Activated T-helper 1 cell treated with anti-CD3 and anti-CD28 coated beads, Interleukin-12 subunit alpha, Interleukin-12 subunit beta, Interleukin-2, Interleukin-4 antibody, amounts not matched to agents 30 ng/mL and 10 ng/mL and 1 ng/mL, durations not matched to agents 14 hours and 24 hours and 36 hours (primary cell): Measurements from ENCODE around the gene SAC3D1. TPM values are rescaled to one million over a fixed set of nuclear protein-coding genes. Genes with fewer than 3 reads are reported as not detected.

Experiments
- DNase-seq: peaks from one replicate; pipeline ENCODE4 v3.0.0; 2021; ENCODE audit warnings: low spot score
- H3K27ac Mint-ChIP-seq: one replicate; pipeline ENCODE4 v1.8.0; 2021; ENCODE audit warnings: mild to moderate bottlenecking, mixed read lengths
- H3K27me3 Mint-ChIP-seq: one replicate; pipeline ENCODE4 v1.8.0; 2022; ENCODE audit warnings: mild to moderate bottlenecking, moderate library complexity, mixed read lengths; ENCODE audit not compliant: insufficient read depth
- H3K36me3 Mint-ChIP-seq: one replicate; pipeline ENCODE4 v1.8.0; 2021; ENCODE audit warnings: low read depth, mixed read lengths
- H3K4me1 Mint-ChIP-seq: one replicate; pipeline ENCODE4 v1.8.0; 2021; ENCODE audit warnings: low read depth, mixed read lengths
- H3K4me3 Mint-ChIP-seq: one replicate; pipeline ENCODE4 v1.8.0; 2021; ENCODE audit warnings: mild to moderate bottlenecking, moderate library complexity, mixed read lengths
- H3K9me3 Mint-ChIP-seq: one replicate; pipeline ENCODE4 v1.8.0; 2021; ENCODE audit warnings: mixed read lengths
- intact Hi-C: fragments of 100-400 bp; cut with micrococcal nuclease; formaldehyde crosslinking; loops from one replicate; pipeline ENCODE4 v1.15.1; 2024
- total RNA-seq: library from RNA; stranded (reverse); gene quantifications from 2 replicates; pipeline ENCODE4 v1.2.3, GENCODE V29; 2022

SAC3D1 gene
- total RNA-seq, 1 donor from 2014 or later, result 17.4 TPM

- intact Hi-C loops, result no loop called here
- Mint-ChIP-seq H3K9me3 (no peaks in the 10 kb centered on the region), H3K4me1 (peaks cover 28% of the 10 kb centered on the region), H3K27me3 (peaks cover 6% of the 10 kb centered on the region), H3K27ac (no peak overlapping the region), H3K36me3 (no peaks in the 10 kb centered on the region), H3K4me3 (no peak overlapping the region)
- no peak for DNase-seq
Observed at GRCh38 chr11:65057526-65057925, 16.5 kb downstream of the SAC3D1 start.

GRCh38 chr11:65058012-65058411 lies 17.0 kb downstream of the SAC3D1 start:
- intact Hi-C loops, result no loop called here
- Mint-ChIP-seq H3K27ac (no peak overlapping the region), H3K9me3 (no peaks in the 10 kb centered on the region), H3K4me3 (no peak overlapping the region), H3K36me3 (no peaks in the 10 kb centered on the region), H3K4me1 (peaks cover 28% of the 10 kb centered on the region), H3K27me3 (peaks cover 5% of the 10 kb centered on the region)
- DNase-seq, result no peak

GRCh38 chr11:65058419-65059054 lies 17.5 kb downstream of the SAC3D1 start, which contains the start of gene NAALADL1:
NAALADL1 (minus strand) TSS chr11:65058553; CDS start chr11:65058521, 32 bp downstream.
- no peaks in the 10 kb centered on the region for H3K9me3 Mint-ChIP-seq
- H3K36me3 Mint-ChIP-seq, result no peaks in the 10 kb centered on the region
- DNase-seq, result no peak
- H3K27me3 Mint-ChIP-seq, result peaks cover 5% of the 10 kb centered on the region
- H3K4me3 Mint-ChIP-seq, result no peak within 1 kb of the TSS
- H3K4me1 Mint-ChIP-seq, result peaks cover 26% of the 10 kb centered on the region
- no peak within 1 kb of the TSS for H3K27ac Mint-ChIP-seq
- intact Hi-C loops, result no loop called here

GRCh38 chr11:65059523-65059922 lies 18.5 kb downstream of the SAC3D1 start:
- peaks cover 16% of the 10 kb centered on the region for H3K4me1 Mint-ChIP-seq
- no peaks in the 10 kb centered on the region for H3K36me3 Mint-ChIP-seq
- intact Hi-C loops, result no loop called here
- no peak for DNase-seq
- H3K27ac Mint-ChIP-seq, result no peak overlapping the region
- H3K4me3 Mint-ChIP-seq, result no peak overlapping the region
- no peaks in the 10 kb centered on the region for H3K9me3 Mint-ChIP-seq
- peaks cover 5% of the 10 kb centered on the region for H3K27me3 Mint-ChIP-seq

GRCh38 chr11:65059959-65060824 lies 19.2 kb downstream of the SAC3D1 start:
- Mint-ChIP-seq H3K36me3 (no peaks in the 10 kb centered on the region), H3K9me3 (no peaks in the 10 kb centered on the region), H3K27me3 (peaks cover 5% of the 10 kb centered on the region), H3K4me3 (no peak overlapping the region), H3K27ac (no peak overlapping the region), H3K4me1 (peaks cover 14% of the 10 kb centered on the region)
- intact Hi-C loops, result no loop called here
- DNase-seq, result no peak

- Mint-ChIP-seq H3K27ac (no peak overlapping the region), H3K36me3 (no peaks in the 10 kb centered on the region), H3K9me3 (no peaks in the 10 kb centered on the region), H3K27me3 (peaks cover 5% of the 10 kb centered on the region), H3K4me3 (no peak overlapping the region), H3K4me1 (peaks cover 14% of the 10 kb centered on the region)
- no peak for DNase-seq
- intact Hi-C loops, result no loop called here
Observed at GRCh38 chr11:65060913-65061408, 20.0 kb downstream of the SAC3D1 start.

GRCh38 chr11:65063532-65063931 lies 22.5 kb downstream of the SAC3D1 start:
- intact Hi-C loops, result no loop called here
- no peak overlapping the region for H3K4me3 Mint-ChIP-seq
- no peak for DNase-seq
- H3K27me3 Mint-ChIP-seq, result peaks cover 5% of the 10 kb centered on the region
- no peaks in the 10 kb centered on the region for H3K36me3 Mint-ChIP-seq
- H3K4me1 Mint-ChIP-seq, result peaks cover 14% of the 10 kb centered on the region
- no peaks in the 10 kb centered on the region for H3K9me3 Mint-ChIP-seq
- no peak overlapping the region for H3K27ac Mint-ChIP-seq

- DNase-seq, result no peak
- no peak overlapping the region for H3K4me3 Mint-ChIP-seq
- no peaks in the 10 kb centered on the region for H3K36me3 Mint-ChIP-seq
- no peaks in the 10 kb centered on the region for H3K9me3 Mint-ChIP-seq
- intact Hi-C loops, result no loop called here
- H3K27ac Mint-ChIP-seq, result no peak overlapping the region
- H3K27me3 Mint-ChIP-seq, result no peaks in the 10 kb centered on the region
- H3K4me1 Mint-ChIP-seq, result peaks cover 14% of the 10 kb centered on the region
Observed at GRCh38 chr11:65064847-65065240, 23.8 kb downstream of the SAC3D1 start.

- H3K4me1 Mint-ChIP-seq, result peaks cover 4% of the 10 kb centered on the region
- intact Hi-C loops, result no loop called here
- no peak overlapping the region for H3K27ac Mint-ChIP-seq
- no peaks in the 10 kb centered on the region for H3K36me3 Mint-ChIP-seq
- no peaks in the 10 kb centered on the region for H3K27me3 Mint-ChIP-seq
- no peaks in the 10 kb centered on the region for H3K9me3 Mint-ChIP-seq
- DNase-seq, result no peak
- no peak overlapping the region for H3K4me3 Mint-ChIP-seq
Observed at GRCh38 chr11:65065851-65066250, 24.8 kb downstream of the SAC3D1 start.

- Mint-ChIP-seq H3K27me3 (no peaks in the 10 kb centered on the region), H3K4me1 (no peaks in the 10 kb centered on the region), H3K36me3 (no peaks in the 10 kb centered on the region), H3K9me3 (no peaks in the 10 kb centered on the region), H3K27ac (no peak overlapping the region), H3K4me3 (no peak overlapping the region)
- intact Hi-C loops, result no loop called here
- DNase-seq, result no peak
Observed at GRCh38 chr11:65066315-65066714, 25.3 kb downstream of the SAC3D1 start.

GRCh38 chr11:65066805-65067291 lies 25.8 kb downstream of the SAC3D1 start:
- no peaks in the 10 kb centered on the region for H3K36me3 Mint-ChIP-seq
- H3K4me1 Mint-ChIP-seq, result no peaks in the 10 kb centered on the region
- DNase-seq, result no peak
- no peak overlapping the region for H3K4me3 Mint-ChIP-seq
- intact Hi-C loops, result no loop called here
- no peaks in the 10 kb centered on the region for H3K9me3 Mint-ChIP-seq
- no peak overlapping the region for H3K27ac Mint-ChIP-seq
- H3K27me3 Mint-ChIP-seq, result no peaks in the 10 kb centered on the region

- Mint-ChIP-seq H3K4me1 (no peaks in the 10 kb centered on the region), H3K4me3 (no peak overlapping the region), H3K36me3 (no peaks in the 10 kb centered on the region), H3K27ac (no peak overlapping the region), H3K9me3 (no peaks in the 10 kb centered on the region), H3K27me3 (no peaks in the 10 kb centered on the region)
- DNase-seq, result no peak
- intact Hi-C loops, result no loop called here
Observed at GRCh38 chr11:65067446-65067845, 26.4 kb downstream of the SAC3D1 start.

- Mint-ChIP-seq H3K4me1 (no peaks in the 10 kb centered on the region), H3K9me3 (no peaks in the 10 kb centered on the region), H3K36me3 (no peaks in the 10 kb centered on the region), H3K27ac (no peak overlapping the region), H3K27me3 (no peaks in the 10 kb centered on the region), H3K4me3 (no peak overlapping the region)
- no peak for DNase-seq
- intact Hi-C loops, result loop anchor here (1.0 kb wide), 1 partner anchor 9 kb away; no protein-coding TSS in a partner anchor
Observed at GRCh38 chr11:65069217-65069616, 28.2 kb downstream of the SAC3D1 start.
